ENCODE results near the gene RBM33.

Gene RBM33

DNA sequence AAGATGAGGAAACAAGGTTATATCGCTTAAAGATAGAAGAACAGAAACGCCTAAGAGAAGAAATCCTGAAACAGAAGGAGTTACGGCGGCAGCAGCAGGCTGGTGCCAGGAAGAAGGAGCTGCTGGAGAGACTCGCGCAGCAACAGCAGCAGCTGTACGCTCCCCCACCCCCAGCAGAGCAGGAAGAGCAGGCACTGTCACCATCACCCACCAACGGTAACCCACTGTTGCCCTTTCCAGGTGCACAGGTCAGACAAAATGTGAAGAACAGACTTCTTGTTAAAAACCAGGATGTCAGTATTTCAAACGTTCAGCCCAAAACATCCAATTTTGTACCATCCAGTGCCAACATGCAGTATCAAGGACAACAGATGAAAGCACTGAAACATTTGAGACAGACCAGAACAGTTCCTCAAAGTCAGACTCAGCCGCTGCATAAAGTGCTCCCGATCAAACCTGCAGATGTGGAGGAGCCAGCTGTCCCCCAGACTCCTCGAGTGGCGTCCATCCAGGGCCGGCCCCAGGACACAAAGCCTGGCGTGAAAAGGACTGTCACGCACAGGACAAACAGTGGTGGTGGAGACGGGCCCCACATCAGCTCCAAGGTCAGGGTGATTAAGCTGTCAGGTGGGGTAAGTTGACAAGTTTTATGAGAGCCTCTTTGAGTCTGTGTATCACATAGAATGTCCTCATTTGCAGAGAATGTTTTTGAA is 100.7 kb downstream of the RBM33 start:
- no peak for DNase-seq (ENCODE audit: low read depth in 2 of 3, low spot score in 1 of 3)

DNA sequence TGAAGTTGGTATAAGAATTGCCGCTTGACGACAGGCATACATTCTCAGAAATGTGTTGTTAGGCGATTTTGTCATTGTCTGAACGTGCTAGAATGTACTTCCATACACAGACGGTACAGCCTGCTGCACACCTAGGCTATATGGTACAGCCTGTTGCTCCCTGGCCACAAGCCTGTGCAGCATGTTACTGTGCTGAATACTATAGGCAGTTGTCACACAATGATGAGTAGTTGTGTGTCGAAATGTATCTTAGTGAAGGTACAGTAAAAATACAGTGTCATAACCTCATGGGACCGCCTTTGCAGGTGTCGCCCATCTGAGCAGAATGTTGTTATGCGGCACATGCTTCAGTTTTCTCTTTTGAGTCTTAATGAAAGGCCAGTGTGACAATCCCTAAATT is 101.3 kb downstream of the RBM33 start:
- no peak for DNase-seq (ENCODE audit: low read depth in 2 of 3, low spot score in 1 of 3)

DNA sequence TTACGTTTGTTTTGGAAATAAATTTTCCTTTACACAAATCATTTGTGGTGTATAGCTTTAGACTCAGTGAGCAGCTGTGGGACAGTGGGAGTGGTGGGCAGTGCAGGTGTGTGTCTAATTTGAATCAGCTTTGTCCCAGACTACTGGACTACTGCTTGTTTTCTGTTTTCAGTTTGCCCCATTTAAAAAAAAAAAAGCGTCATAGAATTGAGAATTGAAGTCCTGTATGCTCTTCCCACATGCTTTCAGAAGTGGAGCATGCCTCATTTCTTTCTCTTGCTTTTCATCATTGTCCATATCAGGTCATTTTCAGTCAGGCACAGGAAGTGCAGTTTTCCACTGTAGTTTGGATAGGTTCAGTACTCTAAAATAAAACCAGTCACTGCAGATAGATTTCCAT is 101.7 kb downstream of the RBM33 start:
- DNase-seq (ENCODE audit: low read depth in 2 of 3, low spot score in 1 of 3) = no peak

DNA sequence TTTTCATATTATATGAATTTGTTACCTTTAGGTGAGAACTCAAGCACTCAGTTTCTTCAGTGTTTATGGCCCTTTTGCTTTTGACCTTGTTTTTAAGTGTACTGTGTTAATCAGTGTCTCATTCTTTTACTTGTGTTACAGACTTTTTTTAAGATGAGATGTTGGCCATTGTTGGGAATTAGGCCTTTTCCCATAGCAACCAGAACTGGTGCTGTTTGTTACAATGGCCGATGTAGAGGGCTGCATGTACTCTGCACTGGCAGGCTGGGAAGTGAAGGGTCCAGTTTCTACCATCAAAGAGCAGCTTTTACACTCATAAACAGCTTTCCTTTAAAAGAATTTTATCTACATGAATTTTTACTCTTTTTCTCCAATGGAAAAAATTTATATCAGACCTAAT is 102.7 kb downstream of the RBM33 start:
- DNase-seq (ENCODE audit: low read depth in 2 of 3, low spot score in 1 of 3) = no peak

DNA sequence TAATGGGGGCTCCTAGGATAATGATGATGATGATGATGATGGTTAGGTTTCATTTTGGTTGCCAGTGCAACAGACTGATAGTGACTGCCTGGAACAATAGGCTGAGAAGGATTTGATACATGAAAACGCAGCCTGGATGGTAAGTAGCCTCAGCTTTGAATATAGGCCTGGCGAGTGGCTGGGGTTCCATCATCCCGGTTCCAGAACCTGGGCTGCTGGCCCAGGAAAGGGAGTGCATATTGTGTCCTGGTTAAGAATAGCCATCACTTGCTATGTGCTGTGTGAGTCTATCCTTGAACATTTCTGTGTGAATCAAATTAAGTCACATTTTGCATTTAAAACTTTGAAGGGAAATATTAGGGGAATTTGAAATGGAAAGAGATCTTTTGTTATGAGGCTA is 105.1 kb downstream of the RBM33 start:
- DNase-seq (ENCODE audit: low read depth in 2 of 3, low spot score in 1 of 3) = no peak

DNA sequence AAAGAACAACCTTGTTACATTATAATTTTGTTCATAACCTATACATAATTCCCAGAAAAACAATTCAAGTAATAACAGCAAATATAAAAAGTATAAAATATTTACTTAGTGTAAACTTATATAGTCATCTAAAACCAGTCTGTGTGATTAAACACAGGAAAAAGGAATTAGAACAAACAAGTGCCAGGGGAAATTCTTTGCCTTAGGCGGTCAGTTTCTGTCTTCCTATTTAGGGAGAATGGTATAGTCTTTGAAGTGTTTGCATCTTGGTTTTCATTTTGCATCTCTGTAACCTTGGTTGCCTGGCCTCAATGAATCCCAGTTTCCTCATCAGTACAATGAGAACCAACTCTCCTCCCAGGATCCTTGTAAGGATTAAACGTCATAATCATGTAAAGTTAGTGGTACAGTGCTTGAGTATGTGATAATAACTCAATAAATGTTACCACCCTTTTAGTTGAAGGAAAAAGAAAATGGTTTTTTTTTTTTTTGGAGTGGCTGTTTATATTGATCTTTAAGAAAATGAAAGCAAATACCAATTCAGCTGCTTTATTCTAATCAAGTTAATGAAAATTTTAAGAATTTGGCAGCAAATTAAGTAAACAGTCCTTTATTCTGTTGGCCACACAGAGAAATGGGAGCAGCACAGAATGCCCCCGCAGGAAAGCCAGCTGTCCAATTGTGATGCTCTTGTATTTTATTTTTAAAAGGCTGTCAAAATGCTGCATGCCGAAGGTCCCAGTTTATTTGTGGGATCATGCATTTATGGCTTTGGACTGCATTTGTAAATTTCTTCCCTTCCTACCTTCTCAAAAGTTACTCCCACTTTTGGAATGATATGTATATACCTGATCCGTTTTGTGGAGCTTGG is 106.0 kb downstream of the RBM33 start:
- DNase-seq (ENCODE audit: low read depth in 2 of 3, low spot score in 1 of 3) = no peak

DNA sequence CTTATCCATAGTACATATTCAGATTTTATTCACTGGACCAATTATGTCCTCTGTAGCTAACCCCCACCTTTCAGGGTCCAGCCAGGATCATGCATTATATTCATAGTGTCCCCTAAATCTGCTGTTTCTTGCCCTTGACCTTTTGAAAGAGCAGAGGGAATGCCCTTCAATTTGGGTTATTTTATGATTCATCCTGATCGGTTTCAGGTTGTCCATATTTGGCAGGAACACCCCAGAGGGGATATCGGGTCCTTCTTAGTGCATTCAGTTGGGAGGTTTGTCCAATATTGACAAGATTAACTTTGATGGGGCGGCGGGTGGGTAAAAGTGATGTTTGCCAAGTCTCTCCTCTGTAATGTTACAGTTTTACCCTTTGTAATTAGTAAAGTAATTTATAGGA is 106.9 kb downstream of the RBM33 start:
- DNase-seq (ENCODE audit: low read depth in 2 of 3, low spot score in 1 of 3) = no peak

DNA sequence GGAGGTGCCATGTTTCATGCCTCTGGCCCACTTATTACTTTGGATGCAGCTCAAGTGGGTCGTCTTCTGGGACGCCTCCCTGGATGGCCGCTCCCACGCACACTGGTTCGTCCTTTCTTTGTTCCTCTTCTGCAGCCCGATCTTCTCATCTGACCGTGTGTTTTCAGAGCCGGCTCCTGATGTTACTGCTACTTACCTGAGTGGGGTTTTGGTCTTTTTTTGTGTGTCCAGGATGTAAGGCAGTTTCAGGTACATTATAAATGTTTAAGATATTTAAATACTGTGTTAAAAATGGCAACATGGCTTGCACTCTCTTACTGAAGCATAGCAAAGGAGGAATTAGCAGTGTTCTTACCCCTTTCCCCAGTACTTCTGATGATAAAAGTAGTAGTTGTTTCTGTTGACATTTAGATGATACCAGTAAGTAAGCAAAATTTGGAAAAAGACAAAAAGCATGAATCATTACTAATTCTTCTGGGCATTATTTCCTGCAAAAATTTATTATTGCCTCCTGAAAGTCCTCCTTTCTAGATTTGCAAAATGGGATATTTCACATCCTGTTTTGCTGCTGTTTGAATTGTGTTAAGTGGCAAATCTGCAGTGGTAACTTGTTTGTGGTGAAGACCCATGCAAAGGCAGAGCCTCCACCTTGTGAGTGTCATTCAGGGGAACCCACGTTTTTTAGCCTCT is 108.4 kb downstream of the RBM33 start:
- DNase-seq (ENCODE audit: low read depth in 2 of 3, low spot score in 1 of 3) = no peak

DNA sequence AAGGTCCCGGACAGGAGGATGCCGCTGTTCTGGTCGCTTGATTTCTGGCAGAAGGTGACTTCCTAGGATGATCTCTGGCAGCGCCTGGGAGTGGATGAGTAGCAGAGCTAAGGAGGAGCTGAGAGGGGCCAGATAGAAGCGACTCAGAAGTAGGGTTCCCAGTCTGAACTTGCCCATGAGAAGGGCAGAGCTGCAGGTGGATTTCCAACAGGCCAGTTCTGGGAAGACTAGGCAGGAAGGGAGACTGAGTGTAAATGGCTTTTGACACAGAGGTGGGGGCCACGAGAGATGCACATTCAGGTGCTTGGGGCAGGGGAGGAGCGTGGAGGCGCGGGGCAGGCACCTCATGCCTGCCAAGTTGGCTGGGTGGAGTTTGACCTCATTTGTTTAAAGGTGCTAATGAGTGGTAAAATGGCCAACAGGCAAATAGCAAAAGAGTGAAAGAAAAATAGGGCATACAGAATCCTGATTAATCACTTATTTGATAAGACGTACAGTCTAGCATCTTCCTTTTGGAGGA is 109.0 kb downstream of the RBM33 start:
- DNase-seq (ENCODE audit: low read depth in 2 of 3, low spot score in 1 of 3) = no peak

DNA sequence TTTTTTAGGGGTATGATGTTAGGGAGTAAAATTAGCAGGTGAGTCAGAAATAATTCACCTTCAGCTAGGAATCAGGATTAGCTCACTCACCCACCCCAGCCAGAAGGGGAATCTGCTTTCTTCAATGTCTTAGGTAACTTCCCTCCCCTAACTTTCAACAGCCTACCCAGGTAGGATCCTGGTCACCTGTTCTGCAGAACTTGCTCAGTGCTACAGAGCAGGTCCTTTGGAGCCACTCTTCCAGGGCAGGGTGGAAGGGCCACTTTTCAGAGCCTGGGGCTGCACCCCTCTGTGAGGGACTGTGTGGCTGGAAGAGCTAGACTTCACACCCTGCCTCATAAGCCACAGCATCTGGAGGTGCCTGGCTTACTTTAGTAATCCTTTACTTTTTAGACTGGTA is 109.7 kb downstream of the RBM33 start:
- DNase-seq (ENCODE audit: low read depth in 2 of 3, low spot score in 1 of 3) = no peak

DNA sequence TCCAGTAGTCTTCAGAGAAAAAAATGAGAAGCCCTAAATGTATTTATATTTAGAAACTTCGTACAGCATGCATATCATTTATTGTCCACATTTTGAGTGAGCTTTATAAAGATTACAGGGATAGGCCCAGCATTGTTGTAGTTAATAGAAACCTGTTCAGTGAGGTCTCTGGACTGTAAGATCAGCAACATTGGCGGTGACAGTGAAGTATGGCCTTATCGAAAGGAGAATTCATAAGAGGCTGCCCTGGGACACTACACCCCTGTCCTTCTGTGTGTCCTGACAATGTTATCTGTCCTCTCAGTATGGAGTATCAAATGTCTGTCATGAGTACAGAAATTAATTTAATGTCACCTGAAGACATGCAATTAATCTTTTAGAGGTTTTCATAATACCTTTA is 110.6 kb downstream of the RBM33 start:
- no peak for DNase-seq (ENCODE audit: low read depth in 2 of 3, low spot score in 1 of 3)

DNA sequence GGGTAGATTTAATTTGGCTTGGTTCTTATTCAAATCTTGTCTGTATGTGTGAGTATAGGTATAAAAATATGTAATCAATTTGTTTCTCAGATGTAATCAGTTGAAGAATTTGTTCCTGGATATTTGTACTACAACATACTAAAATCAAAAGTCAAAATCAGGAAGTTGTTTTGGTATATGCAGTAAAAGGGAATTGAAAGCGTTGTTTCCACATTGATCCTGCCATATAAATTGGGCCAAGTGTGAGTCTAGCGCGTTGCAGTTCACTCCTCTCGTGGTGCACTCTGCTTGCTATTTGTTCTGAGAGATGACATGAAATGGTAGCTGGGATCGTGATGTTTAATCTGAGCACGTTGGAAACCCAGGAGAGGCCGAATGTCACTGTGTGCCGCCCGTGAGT is 111.9 kb downstream of the RBM33 start:
- DNase-seq (ENCODE audit: low read depth in 2 of 3, low spot score in 1 of 3) = no peak

DNA sequence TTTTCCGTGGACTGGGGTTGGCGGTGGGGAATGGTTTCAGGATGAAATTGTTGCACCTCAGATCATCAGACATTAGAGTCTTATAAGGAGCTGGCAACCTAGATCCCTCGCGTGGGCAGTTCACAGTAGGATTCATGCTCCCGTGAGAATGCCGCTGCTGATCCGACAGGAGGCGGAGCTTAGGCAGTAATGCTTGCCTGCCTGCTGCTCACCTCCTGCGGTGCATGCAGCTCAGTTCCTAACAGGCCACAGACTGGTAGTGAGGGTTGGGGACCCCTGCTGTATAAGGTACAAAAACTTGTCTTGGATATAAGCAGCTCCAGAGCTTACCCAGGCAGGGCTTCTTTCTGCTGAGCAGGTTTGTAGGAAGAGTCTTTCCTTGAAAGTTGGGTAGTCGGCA is 113.9 kb downstream of the RBM33 start:
- DNase-seq (ENCODE audit: low read depth in 2 of 3, low spot score in 1 of 3) = no peak

DNA sequence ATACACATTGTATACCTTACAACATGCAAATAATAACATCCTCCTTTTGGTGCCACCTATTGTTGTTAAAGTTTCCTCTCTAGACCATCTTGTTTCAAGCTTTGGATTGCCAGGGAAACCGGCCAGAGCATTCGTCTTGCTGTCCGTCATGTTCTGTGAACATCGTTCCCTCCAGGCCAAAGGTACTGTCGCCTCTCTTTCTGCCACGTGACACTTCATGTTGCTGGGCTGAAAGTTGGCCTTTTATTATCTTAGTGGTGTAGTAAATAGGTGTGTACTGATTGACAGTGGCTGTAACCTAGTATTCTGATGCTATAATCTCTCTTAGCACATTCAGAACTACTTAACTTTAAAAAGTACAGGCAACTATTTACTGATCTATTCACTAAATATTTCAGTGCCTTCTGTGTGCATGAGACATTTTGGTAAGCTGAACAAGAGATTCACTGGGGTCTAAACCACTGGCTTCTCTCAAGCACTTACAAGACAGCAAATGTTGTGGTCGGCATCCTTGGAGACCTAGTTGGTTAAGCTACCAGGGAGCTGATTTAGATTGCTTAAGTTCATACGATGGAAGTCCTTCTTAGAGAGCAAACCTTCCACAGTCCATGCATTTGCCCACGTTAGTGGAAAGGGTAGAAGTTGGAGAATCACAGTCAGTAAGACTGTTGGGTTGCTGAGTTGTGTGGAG is 115.4 kb downstream of the RBM33 start:
- DNase-seq (ENCODE audit: low read depth in 2 of 3, low spot score in 1 of 3) = no peak

DNA sequence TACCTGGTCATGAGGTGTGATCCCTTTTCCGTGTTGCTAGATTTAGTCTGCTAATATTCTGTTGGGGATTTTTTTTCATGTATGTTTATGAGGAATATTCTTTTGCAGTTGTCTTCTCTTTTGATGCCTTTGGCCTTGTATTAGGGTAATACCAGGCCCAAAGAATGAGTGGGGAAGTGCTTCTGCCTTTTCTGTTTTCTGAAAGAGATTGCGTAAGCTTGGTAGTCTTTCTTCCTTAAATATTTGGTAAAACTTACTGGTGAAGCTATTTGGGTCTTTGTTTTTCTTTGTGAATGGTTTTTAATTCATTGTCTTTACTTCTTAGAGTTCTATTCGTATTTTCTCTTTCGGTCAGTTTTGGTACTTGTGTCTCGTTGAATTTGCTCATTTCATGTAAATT is 116.7 kb downstream of the RBM33 start:
- DNase-seq (ENCODE audit: low read depth in 2 of 3, low spot score in 1 of 3) = no peak

DNA sequence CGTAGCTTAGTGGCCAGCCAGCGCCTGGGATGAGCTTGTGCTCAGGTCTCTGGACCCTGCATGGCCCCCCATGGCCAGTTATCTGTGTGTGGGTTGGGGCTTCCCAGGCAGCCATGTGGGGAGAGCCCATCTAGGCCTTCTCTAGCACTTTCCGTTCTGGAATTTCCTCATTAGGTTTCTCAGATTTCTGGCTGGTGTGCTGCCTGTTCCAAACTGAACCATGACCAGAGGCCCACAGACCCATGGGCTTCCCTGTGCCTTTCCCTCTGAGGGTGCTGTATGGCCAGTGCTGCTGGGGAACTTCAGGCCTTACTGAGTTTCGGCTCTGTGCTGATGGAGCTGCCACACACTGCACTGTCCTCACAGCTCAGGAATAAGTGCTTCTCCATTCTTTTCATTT is 117.6 kb downstream of the RBM33 start:
- DNase-seq (ENCODE audit: low read depth in 2 of 3, low spot score in 1 of 3) = no peak

DNA sequence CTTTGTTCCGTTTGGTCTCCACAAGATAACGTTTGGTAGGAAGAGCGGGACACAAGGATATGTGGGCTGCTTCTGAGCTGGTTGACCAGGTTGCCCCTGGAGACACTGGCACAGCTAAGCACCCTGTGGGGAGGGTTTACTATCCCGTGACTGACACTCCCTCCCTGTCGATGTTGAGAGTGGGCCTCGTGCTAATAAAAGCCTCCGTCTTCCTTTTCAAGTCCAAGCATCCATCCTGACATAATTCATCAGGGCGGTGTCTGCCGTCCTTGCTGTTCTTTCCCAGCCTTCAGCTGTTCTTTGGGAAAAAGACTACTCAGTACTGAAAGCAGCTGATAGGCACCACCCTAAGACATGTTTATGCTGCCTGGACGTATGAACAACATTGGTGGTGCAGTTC is 118.2 kb downstream of the RBM33 start:
- no peak for DNase-seq (ENCODE audit: low read depth in 2 of 3, low spot score in 1 of 3)

DNA sequence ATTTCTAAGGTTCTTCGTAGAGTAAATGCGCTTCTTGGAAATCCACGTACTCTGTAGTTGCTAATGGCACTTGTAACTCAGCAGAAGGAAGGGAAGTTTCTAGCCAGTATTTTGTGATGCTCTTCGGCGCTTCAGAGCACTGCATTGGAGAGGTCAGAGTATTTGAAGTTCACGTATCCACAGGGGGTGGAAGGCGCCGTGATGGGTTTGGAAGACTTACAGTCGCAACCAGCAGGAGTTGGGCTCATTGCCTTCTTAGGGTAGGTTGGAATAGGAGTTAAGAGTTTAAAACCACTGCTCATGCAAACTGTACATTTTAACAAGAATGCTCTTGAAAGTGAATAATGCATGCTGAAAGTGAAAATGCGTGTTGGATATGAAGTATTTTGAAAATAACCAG is 118.7 kb downstream of the RBM33 start:
- DNase-seq (ENCODE audit: low read depth in 2 of 3, low spot score in 1 of 3) = no peak

DNA sequence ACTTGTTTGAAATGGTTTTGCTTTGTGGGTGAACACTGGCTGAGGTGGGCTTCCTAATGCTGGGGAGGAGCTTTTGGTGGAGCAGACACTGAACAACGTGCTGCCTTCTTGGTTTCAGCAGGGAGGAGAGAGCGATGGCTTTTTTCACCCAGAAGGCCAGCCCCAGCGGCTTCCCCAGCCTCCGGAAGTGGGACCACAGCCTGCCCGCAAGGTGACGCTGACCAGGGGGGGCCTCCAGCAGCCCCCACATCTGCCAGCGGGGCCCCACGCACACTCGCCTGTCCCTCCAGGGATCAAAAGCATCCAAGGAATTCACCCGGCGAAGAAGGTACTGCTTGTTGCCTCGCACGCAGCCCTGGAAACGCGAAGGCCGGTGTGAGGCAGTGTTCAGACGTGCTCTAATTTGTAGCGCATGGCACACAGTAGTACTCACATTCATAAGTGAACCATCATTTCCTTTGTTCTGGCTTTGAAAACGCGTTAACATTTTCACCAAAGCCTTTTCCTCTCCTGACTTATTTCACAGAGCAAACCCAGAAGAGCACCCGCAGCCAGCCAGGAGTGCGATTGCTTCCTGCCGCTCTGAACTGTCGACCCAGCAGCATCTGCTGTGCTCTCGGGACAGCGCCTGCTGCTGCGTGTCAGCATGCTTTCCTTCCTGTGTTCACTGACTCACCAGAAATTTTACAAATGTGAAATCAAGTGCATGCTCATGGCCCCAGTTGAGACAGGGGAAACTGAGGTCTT is 119.4 kb downstream of the RBM33 start:
- DNase-seq (ENCODE audit: low read depth in 2 of 3, low spot score in 1 of 3) = peak; percentile 28 to 43 (median 42)

DNA sequence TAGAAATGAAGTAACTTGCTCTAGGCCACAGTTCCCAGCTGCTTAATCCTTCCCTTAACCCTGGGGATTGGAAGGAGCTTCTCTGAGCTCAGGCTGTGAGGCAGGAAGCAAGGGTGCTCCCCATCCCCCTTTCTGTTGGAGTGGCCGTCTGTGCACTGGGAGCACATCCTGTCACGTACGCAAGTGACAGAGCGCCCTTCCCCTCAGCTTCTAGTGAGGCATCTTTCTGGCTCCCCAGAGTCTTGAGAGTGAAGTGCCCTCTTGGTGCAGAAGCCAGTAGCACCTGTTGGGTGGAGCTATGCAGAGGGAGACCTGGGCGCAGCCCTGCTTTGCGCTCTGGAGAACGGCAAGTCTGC is 120.0 kb downstream of the RBM33 start:
- DNase-seq (ENCODE audit: low read depth in 2 of 3, low spot score in 1 of 3) = peak; percentile 26 to 61 (median 34)

DNA sequence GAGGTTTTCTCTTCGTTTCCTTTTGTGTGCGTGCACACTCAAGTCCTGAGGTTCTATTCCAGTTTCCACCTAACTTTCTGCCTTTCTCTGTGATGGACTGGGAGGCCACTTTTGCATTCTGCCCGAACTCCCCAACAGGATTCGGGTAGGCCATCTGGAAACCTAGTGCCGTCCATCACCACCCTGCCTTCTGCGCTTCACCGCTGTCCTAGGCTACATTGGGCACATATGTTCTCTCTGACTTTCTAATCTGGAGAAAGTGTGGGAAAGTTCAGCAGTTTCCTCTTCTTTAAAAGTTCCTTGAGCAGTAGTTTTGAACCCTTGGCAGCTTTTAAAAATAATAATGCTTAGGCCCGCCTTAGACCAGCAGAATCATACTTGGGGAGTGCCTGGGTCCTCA is 121.0 kb downstream of the RBM33 start:
- no peak for DNase-seq (ENCODE audit: low read depth in 2 of 3, low spot score in 1 of 3)

Data from stimulated activated CD4-positive, alpha-beta T cell treated with anti-CD3 and anti-CD28 coated beads, Interleukin-12 subunit alpha, Interleukin-12 subunit beta, amount 100 ng/mL, for 48 hours (primary cell).